Hepatocyte (in vitro differentiated cells): ENCODE data around the gene GATAD2A. TPM values are rescaled to one million over a fixed set of nuclear protein-coding genes. Genes with fewer than 3 reads are reported as not detected.

Experiments
- DNase-seq: peaks from one replicate; pipeline ENCODE4 v3.0.0-alpha.2; 2016; ENCODE audit warnings: low spot score
- H2AFZ ChIP-seq: fragments of 200-600 bp; sonication (generic); 2 replicates; pipeline ENCODE4 v1.6.0; 2016; ENCODE audit warnings: antibody characterized with exemption, mild to moderate bottlenecking
- H3K27ac ChIP-seq: fragments of 200-600 bp; sonication (generic); 2 replicates; pipeline ENCODE4 v1.5.1; 2016; ENCODE audit warnings: mild to moderate bottlenecking
- H3K27me3 ChIP-seq: fragments of 200-600 bp; sonication (generic); 2 replicates; pipeline ENCODE4 v1.6.1; 2016
- H3K36me3 ChIP-seq: fragments of 200-600 bp; sonication (generic); replicated peaks from 2 replicates; pipeline ENCODE4 v1.5.1; 2016; ENCODE audit warnings: low read depth; ENCODE audit not compliant: insufficient read depth
- H3K4me1 ChIP-seq: fragments of 200-600 bp; sonication (generic); 2 replicates; pipeline ENCODE4 v1.5.1; 2016; ENCODE audit warnings: mild to moderate bottlenecking, moderate library complexity; ENCODE audit not compliant: insufficient read depth
- H3K4me2 ChIP-seq: fragments of 200-600 bp; sonication (generic); 2 replicates; pipeline ENCODE4 v1.6.0; 2016
- H3K4me3 ChIP-seq: fragments of 200-600 bp; sonication (generic); 2 replicates; pipeline ENCODE4 v1.5.1; 2016; ENCODE audit warnings: mild to moderate bottlenecking
- H3K79me2 ChIP-seq: fragments of 200-600 bp; sonication (generic); 2 replicates; pipeline ENCODE4 v1.6.0; 2017; ENCODE audit warnings: mild to moderate bottlenecking
- H3K9me2 ChIP-seq: fragments of 200-600 bp; sonication (generic); replicated peaks from 2 replicates; pipeline ENCODE4 v1.6.0; 2017; ENCODE audit warnings: mild to moderate bottlenecking; ENCODE audit not compliant: insufficient read depth
- H3K9me3 ChIP-seq: fragments of 200-600 bp; sonication (generic); 2 replicates; pipeline ENCODE4 v1.5.1; 2016; ENCODE audit warnings: low read depth, mild to moderate bottlenecking
- H4K20me1 ChIP-seq: fragments of 200-600 bp; sonication (generic); 2 replicates; pipeline ENCODE4 v1.6.0; 2016; ENCODE audit warnings: mild to moderate bottlenecking; ENCODE audit not compliant: insufficient read depth, poor library complexity, severe bottlenecking
- CTCF ChIP-seq: fragments of 200-600 bp; sonication (generic); IDR thresholded peaks from 2 replicates; pipeline ENCODE4 v1.5.1; 2016; ENCODE audit warnings: antibody characterized with exemption, mild to moderate bottlenecking; ENCODE audit not compliant: poor library complexity
- EZH2 ChIP-seq: fragments of 200-600 bp; sonication (generic); IDR thresholded peaks from 2 replicates; pipeline ENCODE4 v1.6.1; 2016; ENCODE audit warnings: antibody characterized with exemption, mild to moderate bottlenecking, borderline replicate concordance
- EZH2phosphoT487 ChIP-seq: fragments of 200-600 bp; sonication (generic); IDR thresholded peaks from one replicate; pipeline ENCODE4 v1.6.1; 2018; ENCODE audit warnings: antibody characterized with exemption, mild to moderate bottlenecking, low read depth, moderate library complexity; ENCODE audit not compliant: unreplicated experiment, severe bottlenecking
- WGBS: methylation state at CpG from one replicate; pipeline ENCODE4 v1.1.6; 2016; ENCODE audit warnings: low lambda C conversion rate; ENCODE audit errors: missing lambda C conversion rate; 5-methylcytosine and 5-hydroxymethylcytosine counted together
- polyA plus RNA-seq: library from polyadenylated mRNA; unstranded; fragments of >200 nt; fragmentation: Nextera tagmentation; extraction: Ambion mirVana; gene quantifications from 2 replicates; pipeline ENCODE4 v1.2.1, GENCODE V29; 2016
- total RNA-seq: library from RNA; depleted of rRNA; stranded (reverse); fragments of >200 nt; gene quantifications from 2 replicates; pipeline ENCODE4 v1.2.3, GENCODE V29; 2014

GATAD2A gene
- total and polyA plus RNA-seq, 2 experiments from 2014 or later, result 35.3 to 35.7 TPM

- Histone ChIP-seq H2AFZ (no peak overlapping the region), H3K36me3 (no peaks in the 10 kb centered on the region), H3K4me2 (no peak overlapping the region), H3K9me2 (no peaks in the 10 kb centered on the region), H3K4me1 (no peaks in the 10 kb centered on the region), H3K27ac (no peak overlapping the region), H4K20me1 (no peaks in the 10 kb centered on the region), H3K9me3 (no peaks in the 10 kb centered on the region), H3K79me2 (peaks cover 5% of the 10 kb centered on the region), H3K27me3 (no peaks in the 10 kb centered on the region), H3K4me3 (no peak overlapping the region)
- TF ChIP-seq EZH2phosphoT487 (no peak), CTCF (no peak)
- WGBS, result 95% methylated on average over 28 of the region's 30 CpGs
- no peak for DNase-seq
Measured at GRCh38 chr19:19495614-19496603, 90.4 kb downstream of the GATAD2A start.

- H3K36me3 ChIP-seq, result no peaks in the 10 kb centered on the region
- no peak overlapping the region for H3K27ac ChIP-seq
- no peak for DNase-seq
- TF ChIP-seq CTCF, result no peak
- no peak for TF ChIP-seq EZH2phosphoT487
- no peak for TF ChIP-seq EZH2
- H3K4me2 ChIP-seq, result no peak overlapping the region
- H3K9me3 ChIP-seq, result no peaks in the 10 kb centered on the region
- no peak overlapping the region for H2AFZ ChIP-seq
- no peaks in the 10 kb centered on the region for H4K20me1 ChIP-seq
- H3K9me2 ChIP-seq, result no peaks in the 10 kb centered on the region
- no peaks in the 10 kb centered on the region for H3K4me1 ChIP-seq
- no peak overlapping the region for H3K4me3 ChIP-seq
- WGBS, result 96% methylated on average over 31 of the region's 33 CpGs
- no peaks in the 10 kb centered on the region for H3K27me3 ChIP-seq
- no peaks in the 10 kb centered on the region for H3K79me2 ChIP-seq
Measured at GRCh38 chr19:19498255-19498991, 92.9 kb downstream of the GATAD2A start.

GRCh38 chr19:19499272-19499995 lies 94.0 kb downstream of the GATAD2A start:
- DNase-seq, result no peak
- Histone ChIP-seq H3K27ac (no peak overlapping the region), H3K9me2 (no peaks in the 10 kb centered on the region), H3K9me3 (no peaks in the 10 kb centered on the region), H2AFZ (no peak overlapping the region), H3K79me2 (no peaks in the 10 kb centered on the region), H3K4me1 (no peaks in the 10 kb centered on the region), H3K4me3 (no peak overlapping the region), H3K27me3 (no peaks in the 10 kb centered on the region), H4K20me1 (no peaks in the 10 kb centered on the region), H3K36me3 (no peaks in the 10 kb centered on the region), H3K4me2 (no peak overlapping the region)
- whole genome bisulfite sequencing, result 94% methylated on average over 18 of the region's 18 CpGs
- TF ChIP-seq CTCF, result no peak
- TF ChIP-seq EZH2phosphoT487, result no peak
- no peak for TF ChIP-seq EZH2
